OCI-LY7 (cell line): ENCODE results near the gene TRERF1. TPM values are rescaled to one million over a fixed set of nuclear protein-coding genes. Genes with fewer than 3 reads are reported as not detected.

Source experiments
- BruUV-seq: library from RNA; stranded (reverse); fragments of 400-500 nt; replicated peaks from 2 replicates; lab custom pipeline; 2021; lab: Mats Ljungman, UMichigan
- CTCF ChIA-PET: fragments of 300-600 bp; sonication (Branson Sonifier 250); formaldehyde crosslinking; loops from one replicate; lab custom pipeline; 2022; ENCODE audit warnings: antibody characterized with exemption; ENCODE audit not compliant: unreplicated experiment; lab: Charles Lee
- POLR2A ChIA-PET: fragments of 300-600 bp; sonication (Branson Sonifier 250); formaldehyde crosslinking; loops from one replicate; lab custom pipeline; 2022; ENCODE audit warnings: antibody characterized with exemption; lab: Charles Lee
- DNase-seq: peaks from one replicate; pipeline ENCODE4 v3.0.0-alpha.2; 2015; ENCODE audit warnings: low spot score
- H2AFZ ChIP-seq: fragments of 200-600 bp; sonication (generic), shearing (Covaris generic); 2 replicates; pipeline ENCODE4 v1.6.1; 2014; ENCODE audit warnings: mild to moderate bottlenecking, antibody characterized with exemption, low read length, moderate library complexity
- H3K27ac ChIP-seq: fragments of 200-600 bp; sonication (generic); 2 replicates; pipeline ENCODE4 v1.5.1; 2014; ENCODE audit warnings: mixed run types, low read depth, mild to moderate bottlenecking, moderate library complexity, low read length, inconsistent platforms; ENCODE audit not compliant: poor library complexity, severe bottlenecking
- H3K36me3 ChIP-seq: fragments of 200-600 bp; sonication (generic); 2 replicates; pipeline ENCODE4 v1.6.1; 2014; ENCODE audit warnings: mild to moderate bottlenecking, antibody characterized with exemption, low read length, moderate library complexity, mixed read lengths; ENCODE audit not compliant: insufficient read depth
- H3K4me1 ChIP-seq: fragments of 200-600 bp; sonication (generic); 2 replicates; pipeline ENCODE4 v1.5.1; 2014; ENCODE audit warnings: mild to moderate bottlenecking, low read length; ENCODE audit not compliant: insufficient read depth, poor library complexity, severe bottlenecking
- H3K4me2 ChIP-seq: fragments of 200-600 bp; sonication (generic); 2 replicates; pipeline ENCODE4 v1.6.1; 2014; ENCODE audit warnings: mild to moderate bottlenecking, low read length
- H3K4me3 ChIP-seq: fragments of 200-600 bp; sonication (generic); 2 replicates; pipeline ENCODE4 v1.5.1; 2014; ENCODE audit warnings: mild to moderate bottlenecking, low read depth, low read length; ENCODE audit not compliant: poor library complexity, severe bottlenecking
- H3K79me2 ChIP-seq: fragments of 200-600 bp; sonication (generic); 2 replicates; pipeline ENCODE4 v1.6.1; 2016; ENCODE audit warnings: low read depth, mild to moderate bottlenecking, low read length, moderate library complexity, mixed read lengths; ENCODE audit not compliant: insufficient read depth
- H3K9me2 ChIP-seq: fragments of 200-600 bp; sonication (generic); 2 replicates; pipeline ENCODE4 v1.6.1; 2016; ENCODE audit warnings: mild to moderate bottlenecking, low read length, mixed read lengths; ENCODE audit not compliant: insufficient read depth
- H3K9me3 ChIP-seq: fragments of 200-600 bp; sonication (generic); 2 replicates; pipeline ENCODE4 v1.6.1; 2014; ENCODE audit warnings: mild to moderate bottlenecking, mixed run types, low read length, mixed read lengths
- H4K20me1 ChIP-seq: fragments of 200-600 bp; sonication (generic); 2 replicates; pipeline ENCODE4 v1.6.1; 2014; ENCODE audit warnings: mild to moderate bottlenecking, antibody characterized with exemption, low read length, moderate library complexity, mixed read lengths; ENCODE audit not compliant: insufficient read depth
- EZH2phosphoT487 ChIP-seq: fragments of 200-600 bp; sonication (generic); IDR thresholded peaks from 2 replicates; pipeline ENCODE4 v1.6.1; 2018; ENCODE audit warnings: low read depth, borderline replicate concordance, mild to moderate bottlenecking, mixed run types, antibody characterized with exemption, low read length, moderate library complexity, mixed read lengths
- intact Hi-C: fragments of 100-400 bp; cut with micrococcal nuclease; formaldehyde crosslinking; loops from one replicate; pipeline ENCODE4 v1.10.0; 2022; ENCODE audit not compliant: unreplicated experiment
- total RNA-seq, 2 experiments: library from RNA; depleted of rRNA in 1 of 2; stranded (reverse); fragments of >200 nt in 1 of 2; shearing (Covaris generic) in 1 of 2; gene quantifications; 2 replicates each; pipeline ENCODE4 v1.2.3, GENCODE V29; 2014 to 2022
- TF ChIP-seq, protein P1 (sequence below): fragments of 200-600 bp; sonication (generic); conservative IDR thresholded peaks from 2 replicates; pipeline ENCODE4 v1.5.1; 2014; ENCODE audit warnings: mild to moderate bottlenecking, antibody characterized with exemption, low read length, moderate library complexity, mixed read lengths

The TRERF1 gene
- total RNA-seq, 2 experiments from 2014 or later: 5.7 to 12.9 TPM

DNA sequence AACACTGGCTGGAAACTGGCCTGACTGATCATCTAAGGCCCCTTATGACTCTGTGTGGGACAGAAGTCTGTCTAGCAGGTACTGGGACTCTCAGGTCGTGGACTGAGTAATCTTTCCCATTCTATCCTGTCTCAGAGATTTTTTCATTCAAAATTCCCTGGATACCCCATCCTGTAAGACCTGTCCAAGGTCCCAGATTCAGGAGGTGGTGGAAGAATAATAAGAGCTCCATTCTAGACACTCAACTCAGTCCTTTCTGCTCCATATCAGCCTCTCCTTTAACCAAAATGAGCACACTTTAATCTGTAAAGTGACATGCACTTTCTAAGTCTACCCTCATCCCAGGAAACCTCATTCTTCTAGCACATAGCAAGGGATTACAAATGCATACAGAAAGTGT is 151.5 kb downstream of the TRERF1 start:
- no peaks in the 10 kb centered on the region for H3K9me3 ChIP-seq
- no peaks in the 10 kb centered on the region for H3K9me2 ChIP-seq
- no peak for DNase-seq
- no peaks in the 10 kb centered on the region for H3K79me2 ChIP-seq
- no peaks in the 10 kb centered on the region for H4K20me1 ChIP-seq
- no peaks in the 10 kb centered on the region for H3K4me1 ChIP-seq
- no peak overlapping the region for H3K4me2 ChIP-seq
- BruUV-seq: no TSS peak
- no peak overlapping the region for H3K4me3 ChIP-seq
- ChIA-PET POLR2A (interaction anchor here (0.6 to 1.1 kb wide), 2 partner anchors 98 to 156 kb away, joined by 3 to 4 read pairs; no protein-coding TSS in a partner anchor), CTCF (no interaction called here)
- peaks cover 9% of the 10 kb centered on the region for H3K36me3 ChIP-seq
- H2AFZ ChIP-seq: no peak overlapping the region
- TF ChIP-seq EZH2phosphoT487: no peak
- TF ChIP-seq, protein P1, sequence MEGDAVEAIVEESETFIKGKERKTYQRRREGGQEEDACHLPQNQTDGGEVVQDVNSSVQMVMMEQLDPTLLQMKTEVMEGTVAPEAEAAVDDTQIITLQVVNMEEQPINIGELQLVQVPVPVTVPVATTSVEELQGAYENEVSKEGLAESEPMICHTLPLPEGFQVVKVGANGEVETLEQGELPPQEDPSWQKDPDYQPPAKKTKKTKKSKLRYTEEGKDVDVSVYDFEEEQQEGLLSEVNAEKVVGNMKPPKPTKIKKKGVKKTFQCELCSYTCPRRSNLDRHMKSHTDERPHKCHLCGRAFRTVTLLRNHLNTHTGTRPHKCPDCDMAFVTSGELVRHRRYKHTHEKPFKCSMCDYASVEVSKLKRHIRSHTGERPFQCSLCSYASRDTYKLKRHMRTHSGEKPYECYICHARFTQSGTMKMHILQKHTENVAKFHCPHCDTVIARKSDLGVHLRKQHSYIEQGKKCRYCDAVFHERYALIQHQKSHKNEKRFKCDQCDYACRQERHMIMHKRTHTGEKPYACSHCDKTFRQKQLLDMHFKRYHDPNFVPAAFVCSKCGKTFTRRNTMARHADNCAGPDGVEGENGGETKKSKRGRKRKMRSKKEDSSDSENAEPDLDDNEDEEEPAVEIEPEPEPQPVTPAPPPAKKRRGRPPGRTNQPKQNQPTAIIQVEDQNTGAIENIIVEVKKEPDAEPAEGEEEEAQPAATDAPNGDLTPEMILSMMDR: no peak
- H3K27ac ChIP-seq: no peak overlapping the region
- intact Hi-C loops: no loop called here

DNA sequence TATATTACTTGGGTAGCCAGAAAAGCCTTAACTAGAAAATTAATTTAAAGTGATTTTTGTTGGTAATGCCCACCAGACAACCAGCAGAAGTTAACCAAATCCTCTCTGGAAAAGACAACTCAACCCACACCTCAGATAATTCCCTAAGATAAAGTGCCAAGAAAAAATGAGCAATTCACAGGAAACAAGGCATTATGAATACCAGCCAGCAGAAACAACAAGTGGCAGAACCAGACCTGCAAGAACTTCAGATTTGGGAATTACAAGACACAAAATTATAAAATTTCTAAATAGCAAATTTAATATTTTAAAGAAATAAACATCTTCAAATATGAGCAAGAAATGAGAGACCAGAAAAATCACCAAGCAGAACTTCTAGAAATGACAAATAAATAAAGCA is 154.1 kb downstream of the TRERF1 start:
- no peak for TF ChIP-seq EZH2phosphoT487
- TF ChIP-seq, protein P1: no peak
- DNase-seq: no peak
- Histone ChIP-seq H4K20me1 (no peaks in the 10 kb centered on the region), H3K4me3 (no peak overlapping the region), H2AFZ (no peak overlapping the region), H3K27ac (no peak overlapping the region), H3K36me3 (peaks cover 9% of the 10 kb centered on the region), H3K9me3 (no peaks in the 10 kb centered on the region), H3K79me2 (no peaks in the 10 kb centered on the region), H3K4me1 (no peaks in the 10 kb centered on the region), H3K9me2 (no peaks in the 10 kb centered on the region), H3K4me2 (no peak overlapping the region)
- ChIA-PET POLR2A (no interaction called here), CTCF (no interaction called here)
- no TSS peak for BruUV-seq
- intact Hi-C loops: no loop called here

DNA sequence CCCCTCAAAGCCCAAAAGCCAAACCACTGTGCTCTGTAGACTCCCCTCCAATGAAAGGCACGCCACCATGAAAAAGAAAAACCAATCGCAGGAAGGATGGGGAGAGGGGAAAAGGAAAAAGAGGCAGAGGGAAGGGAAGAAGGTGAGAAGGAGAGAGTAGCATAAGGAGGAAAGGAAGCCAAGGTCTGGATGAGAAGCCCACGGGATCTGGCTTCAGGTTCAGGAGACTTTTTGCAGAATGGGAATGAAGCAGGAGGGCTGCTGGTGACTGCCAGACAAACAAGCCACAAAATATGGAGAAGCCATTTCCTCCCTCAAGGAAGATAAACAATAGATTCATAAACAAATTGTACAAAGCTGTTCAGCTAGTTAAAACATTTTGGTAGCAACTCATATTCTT is 155.1 kb downstream of the TRERF1 start:
- no peaks in the 10 kb centered on the region for H3K4me1 ChIP-seq
- CTCF ChIA-PET: no interaction called here
- H4K20me1 ChIP-seq: no peaks in the 10 kb centered on the region
- TF ChIP-seq EZH2phosphoT487: no peak
- TF ChIP-seq, protein P1: no peak
- H3K79me2 ChIP-seq: no peaks in the 10 kb centered on the region
- no peak overlapping the region for H2AFZ ChIP-seq
- intact Hi-C loops: no loop called here
- peaks cover 9% of the 10 kb centered on the region for H3K36me3 ChIP-seq
- BruUV-seq: no TSS peak
- no peak for DNase-seq
- H3K27ac ChIP-seq: no peak overlapping the region
- H3K4me3 ChIP-seq: no peak overlapping the region
- POLR2A ChIA-PET: no interaction called here
- H3K4me2 ChIP-seq: no peak overlapping the region
- H3K9me3 ChIP-seq: no peaks in the 10 kb centered on the region
- no peaks in the 10 kb centered on the region for H3K9me2 ChIP-seq
